CD4-positive, alpha-beta T cell treated with Interferon gamma for 1 hour (primary cell): ENCODE results near the gene PITHD1.
"Not testable (repeated sequence)": the region's sequence is repeated elsewhere in the genome, so short reads cannot be mapped to it uniquely, and the experiment has no call there.

Experiments used
- DNase-seq: peaks from one replicate; pipeline ENCODE4 v3.0.0-alpha.2; 2020

PITHD1 gene

DNA sequence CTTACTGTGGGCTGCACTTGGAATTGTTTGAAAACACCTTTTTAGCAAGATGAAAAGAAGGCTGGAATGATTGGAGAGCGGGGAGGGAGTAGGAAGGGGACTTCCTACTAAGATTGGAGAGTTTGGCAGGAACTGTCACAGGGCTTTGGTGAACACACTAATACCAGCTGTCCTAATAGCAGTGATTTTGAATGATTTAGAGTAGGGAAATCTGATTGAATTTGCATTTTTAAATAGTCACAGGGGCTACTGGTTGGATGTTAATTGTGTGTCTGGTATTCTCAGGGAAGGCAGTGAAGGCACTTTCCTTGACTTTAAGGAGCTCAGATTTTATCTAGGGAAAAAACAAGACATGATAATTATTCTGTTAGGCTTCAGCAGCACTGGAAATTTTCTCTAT, 49.5 kb downstream of the PITHD1 start:
- no peak for DNase-seq

DNA sequence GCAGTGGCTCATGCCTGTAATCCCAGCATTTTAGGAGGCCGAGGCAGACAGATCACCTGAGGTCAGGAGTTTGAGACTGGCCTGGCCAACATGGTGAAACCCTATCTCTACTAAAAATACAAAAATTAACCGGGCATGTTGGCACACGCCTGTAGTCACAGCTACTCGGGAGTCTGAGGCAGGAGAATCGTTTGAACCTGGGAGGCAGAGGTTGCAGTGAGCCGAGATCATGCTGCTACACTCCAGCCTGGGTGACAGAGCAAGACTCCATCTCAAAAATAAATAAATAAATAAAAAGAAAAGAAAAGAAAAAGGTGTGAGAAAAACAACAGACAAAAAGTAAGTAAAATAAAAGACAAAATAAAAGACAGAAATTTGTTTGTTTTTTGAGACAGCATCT, 55.9 kb downstream of the PITHD1 start:
- DNase-seq, result not testable (repeated sequence)

- DNase-seq, result no peak
Measured at GRCh38 chr1:23836037-23836436, 57.8 kb downstream of the PITHD1 start.
